HCT116 (cell line): ENCODE results near the gene ARPP21. TPM values are rescaled to one million over a fixed set of nuclear protein-coding genes. Genes with fewer than 3 reads are reported as not detected.

Source experiments
- ATAC-seq: fragments of 200-7000 bp; cut with Tn5 transposase; 2 replicates; pipeline ENCODE4 v1.9.1; 2020; ENCODE audit warnings: mild to moderate bottlenecking, moderate library complexity
- BruUV-seq: library from RNA; stranded (reverse); fragments of 400-500 nt; replicated peaks from 2 replicates; lab custom pipeline; 2021; lab: Mats Ljungman, UMichigan
- CTCF ChIA-PET: fragments of 300-600 bp; sonication (Branson Sonifier 250); formaldehyde crosslinking; loops from one replicate; lab custom pipeline; 2021; ENCODE audit warnings: antibody characterized with exemption; lab: Charles Lee
- POLR2A ChIA-PET: fragments of 300-600, 350-600 bp; sonication (Branson Sonifier 250); formaldehyde crosslinking; loops from one replicate; lab custom pipeline; 2021; ENCODE audit warnings: antibody characterized with exemption; lab: Charles Lee
- RAD21 ChIA-PET, 2 experiments: fragments of 300-600 bp; sonication (Branson Sonifier 250); formaldehyde crosslinking; loops; one replicate each; lab custom pipeline; 2023; ENCODE audit warnings: low total read pairs in 2 of 2; ENCODE audit not compliant: uncharacterized antibody in 2 of 2, unreplicated experiment in 2 of 2, low non-redundant PET in 1 of 2; lab: Charles Lee
- DNase-seq: peaks from one replicate; pipeline ENCODE4 v3.0.0-alpha.2; 2010; ENCODE audit warnings: low read depth, low spot score
- H2AFZ ChIP-seq: fragments of 200-600 bp; shearing (Covaris generic), sonication (generic); 2 replicates; pipeline ENCODE4 v1.6.1; 2017; ENCODE audit warnings: low read depth, mixed run types, mixed read lengths, antibody characterized with exemption, low read length; ENCODE audit not compliant: poor library complexity, severe bottlenecking
- H3K27ac ChIP-seq: 2 replicates; pipeline ENCODE4 v1.5.1; 2012; ENCODE audit warnings: low read depth, low read length
- H3K27me3 ChIP-seq: fragments of 200-600 bp; sonication (generic); 2 replicates; pipeline ENCODE4 v1.6.1; 2016; ENCODE audit warnings: mixed run types, low read length, mixed read lengths; ENCODE audit not compliant: insufficient read depth
- H3K36me3 ChIP-seq, 2 experiments: fragments of 200-500 bp in 1 of 2; fragments of 200-600 bp in 1 of 2; sonication (Bioruptor generic) in 1 of 2; sonication (generic) in 1 of 2; 2 replicates each; pipeline versions ENCODE4 v1.5.1 to v1.6.1; 2014 to 2016; ENCODE audit warnings: low read length in 2 of 2, inconsistent platforms in 1 of 2, mixed read lengths in 1 of 2, mixed run types in 1 of 2; ENCODE audit not compliant: insufficient read depth in 2 of 2, control insufficient read depth in 1 of 2
- H3K4me1 ChIP-seq, 2 experiments: fragments of 200-600 bp in 1 of 2; sonication (generic) in 1 of 2; 2 replicates each; pipeline versions ENCODE4 v1.5.1 to v1.6.1; 2012 to 2017; ENCODE audit warnings: low read length in 2 of 2, inconsistent platforms in 1 of 2, mild to moderate bottlenecking in 1 of 2, mixed read lengths in 1 of 2, mixed run types in 1 of 2, moderate library complexity in 1 of 2; ENCODE audit not compliant: insufficient read depth in 2 of 2, control insufficient read depth in 1 of 2
- H3K4me2 ChIP-seq: fragments of 200-600 bp; sonication (generic); 2 replicates; pipeline ENCODE4 v1.6.1; 2017; ENCODE audit warnings: mixed run types, low read length, mixed read lengths
- H3K4me3 ChIP-seq, 2 experiments: fragments of 200-600 bp in 1 of 2; sonication (generic) in 1 of 2; replicated peaks in 1 of 2; 2 replicates each; pipeline ENCODE4 v1.5.1; 2011 to 2016; ENCODE audit warnings: low read length in 2 of 2, control low read depth in 1 of 2, low read depth in 1 of 2, mild to moderate bottlenecking in 1 of 2, mixed read lengths in 1 of 2, mixed run types in 1 of 2
- H3K79me2 ChIP-seq: fragments of 200-600 bp; sonication (generic); 2 replicates; pipeline ENCODE4 v1.6.1; 2017; ENCODE audit warnings: mild to moderate bottlenecking, mixed run types, low read length, moderate library complexity, mixed read lengths; ENCODE audit not compliant: insufficient read depth
- H3K9ac ChIP-seq: fragments of 200-600 bp; sonication (generic); 2 replicates; pipeline ENCODE4 v1.6.1; 2016; ENCODE audit warnings: low read length, mixed read lengths
- H3K9me2 ChIP-seq: fragments of 200-600 bp; sonication (generic), shearing (Covaris generic); 2 replicates; pipeline ENCODE4 v1.6.1; 2017; ENCODE audit warnings: mixed run types, mild to moderate bottlenecking, moderate library complexity; ENCODE audit not compliant: insufficient read depth
- H3K9me3 ChIP-seq, 2 experiments: fragments of 200-500 bp in 1 of 2; fragments of 200-600 bp in 1 of 2; sonication (Bioruptor generic) in 1 of 2; sonication (generic) in 1 of 2; 2 replicates each; pipeline ENCODE4 v1.6.1; 2014 to 2017; ENCODE audit warnings: low read length in 2 of 2, mixed read lengths in 2 of 2, inconsistent platforms in 1 of 2, low read depth in 1 of 2, mild to moderate bottlenecking in 1 of 2, mixed run types in 1 of 2, moderate library complexity in 1 of 2; ENCODE audit not compliant: control insufficient read depth in 1 of 2, insufficient read depth in 1 of 2
- H4K20me1 ChIP-seq: fragments of 200-600 bp; sonication (generic), shearing (Covaris generic); 2 replicates; pipeline ENCODE4 v1.6.1; 2017; ENCODE audit warnings: mixed run types, mild to moderate bottlenecking, moderate library complexity; ENCODE audit not compliant: insufficient read depth
- CEBPB ChIP-seq: IDR thresholded peaks from 2 replicates; pipeline ENCODE4 v1.6.1; 2012; ENCODE audit warnings: low read depth
- EZH2phosphoT487 ChIP-seq: fragments of 200-600 bp; IDR thresholded peaks from 2 replicates; pipeline ENCODE4 v1.6.1; 2018; ENCODE audit warnings: antibody characterized with exemption, borderline replicate concordance
- JUND ChIP-seq: IDR thresholded peaks from 2 replicates; pipeline ENCODE4 v1.6.1; 2012
- SP1 ChIP-seq: IDR thresholded peaks from 2 replicates; pipeline ENCODE4 v1.6.1; 2012; ENCODE audit warnings: low read depth
- SRF ChIP-seq: IDR thresholded peaks from 2 replicates; pipeline ENCODE4 v1.6.1; 2012; ENCODE audit warnings: low read depth
- TCF7L2 ChIP-seq: IDR thresholded peaks from 2 replicates; pipeline ENCODE4 v1.7.0; 2011; ENCODE audit warnings: borderline replicate concordance, inconsistent platforms; ENCODE audit not compliant: insufficient read depth, insufficient read length; ENCODE audit errors: extremely low read depth
- intact Hi-C: fragments of 100-400 bp; cut with micrococcal nuclease; formaldehyde crosslinking; loops from 2 replicates; pipeline ENCODE4 v1.10.0; 2022
- total RNA-seq: library from RNA; stranded (reverse); gene quantifications from one replicate; pipeline ENCODE4 v1.2.1, GENCODE V29; 2021; ENCODE audit not compliant: unreplicated experiment
- TF ChIP-seq, protein P1 (sequence below): IDR thresholded peaks from 2 replicates; pipeline ENCODE4 v1.6.1; 2012; ENCODE audit warnings: low read depth
- TF ChIP-seq, protein P2 (sequence below): IDR thresholded peaks from 2 replicates; pipeline ENCODE4 v1.6.1; 2012
- TF ChIP-seq, protein P3 (sequence below), 3 experiments: fragments of 200-600 bp in 1 of 3; sonication (generic) in 1 of 3; IDR thresholded peaks in 2 of 3; conservative IDR thresholded peaks in 1 of 3; 2 replicates each; pipeline ENCODE4 v1.5.1; 2012 to 2017; ENCODE audit warnings: low read depth in 2 of 3, low read length in 2 of 3, antibody characterized with exemption in 1 of 3, borderline replicate concordance in 1 of 3, control low read depth in 1 of 3, mild to moderate bottlenecking in 1 of 3, mixed read lengths in 1 of 3, mixed run types in 1 of 3, moderate library complexity in 1 of 3; ENCODE audit not compliant: insufficient read depth in 1 of 3
- TF ChIP-seq, protein P4 (sequence below): IDR thresholded peaks from 2 replicates; pipeline ENCODE4 v1.6.1; 2011; ENCODE audit warnings: mild to moderate bottlenecking, low read length, moderate library complexity; ENCODE audit not compliant: insufficient replicate concordance; ENCODE audit errors: extremely low read depth

ARPP21 gene
- total RNA-seq, 1 experiment from 2014 or later, result not detected

DNA sequence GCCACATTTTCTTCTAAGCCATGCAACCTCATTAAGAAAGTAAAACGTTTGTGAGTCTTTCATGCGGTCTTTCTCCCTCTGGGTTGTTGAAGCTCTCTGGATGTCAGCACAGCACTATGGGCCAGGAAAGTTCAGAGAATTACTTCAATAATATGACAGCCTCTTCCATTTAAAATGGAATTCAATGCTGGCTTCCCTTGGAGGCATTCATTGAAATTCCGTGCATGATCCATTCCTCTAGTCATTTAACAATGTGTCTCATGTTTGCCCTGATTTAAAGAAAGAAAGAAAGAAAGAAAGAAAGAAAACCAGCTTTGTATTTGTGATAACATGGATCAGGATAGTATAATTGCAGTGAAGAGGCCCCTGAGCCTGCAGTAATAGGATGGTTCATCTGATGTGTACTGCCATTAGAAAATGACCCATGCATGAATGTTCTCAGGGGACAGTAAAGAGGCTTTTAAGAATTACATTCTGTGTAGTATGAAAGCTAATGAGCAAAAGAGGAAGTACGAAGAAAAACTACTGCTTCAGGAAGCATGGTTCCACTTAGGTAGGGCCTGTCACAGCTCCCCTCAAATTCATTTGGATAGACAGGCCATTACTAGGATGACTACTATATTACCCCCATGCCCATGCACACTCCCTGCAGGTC lies 146.0 kb downstream of the ARPP21 start (continued):
- TF ChIP-seq, protein P1, sequence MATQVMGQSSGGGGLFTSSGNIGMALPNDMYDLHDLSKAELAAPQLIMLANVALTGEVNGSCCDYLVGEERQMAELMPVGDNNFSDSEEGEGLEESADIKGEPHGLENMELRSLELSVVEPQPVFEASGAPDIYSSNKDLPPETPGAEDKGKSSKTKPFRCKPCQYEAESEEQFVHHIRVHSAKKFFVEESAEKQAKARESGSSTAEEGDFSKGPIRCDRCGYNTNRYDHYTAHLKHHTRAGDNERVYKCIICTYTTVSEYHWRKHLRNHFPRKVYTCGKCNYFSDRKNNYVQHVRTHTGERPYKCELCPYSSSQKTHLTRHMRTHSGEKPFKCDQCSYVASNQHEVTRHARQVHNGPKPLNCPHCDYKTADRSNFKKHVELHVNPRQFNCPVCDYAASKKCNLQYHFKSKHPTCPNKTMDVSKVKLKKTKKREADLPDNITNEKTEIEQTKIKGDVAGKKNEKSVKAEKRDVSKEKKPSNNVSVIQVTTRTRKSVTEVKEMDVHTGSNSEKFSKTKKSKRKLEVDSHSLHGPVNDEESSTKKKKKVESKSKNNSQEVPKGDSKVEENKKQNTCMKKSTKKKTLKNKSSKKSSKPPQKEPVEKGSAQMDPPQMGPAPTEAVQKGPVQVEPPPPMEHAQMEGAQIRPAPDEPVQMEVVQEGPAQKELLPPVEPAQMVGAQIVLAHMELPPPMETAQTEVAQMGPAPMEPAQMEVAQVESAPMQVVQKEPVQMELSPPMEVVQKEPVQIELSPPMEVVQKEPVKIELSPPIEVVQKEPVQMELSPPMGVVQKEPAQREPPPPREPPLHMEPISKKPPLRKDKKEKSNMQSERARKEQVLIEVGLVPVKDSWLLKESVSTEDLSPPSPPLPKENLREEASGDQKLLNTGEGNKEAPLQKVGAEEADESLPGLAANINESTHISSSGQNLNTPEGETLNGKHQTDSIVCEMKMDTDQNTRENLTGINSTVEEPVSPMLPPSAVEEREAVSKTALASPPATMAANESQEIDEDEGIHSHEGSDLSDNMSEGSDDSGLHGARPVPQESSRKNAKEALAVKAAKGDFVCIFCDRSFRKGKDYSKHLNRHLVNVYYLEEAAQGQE, result no peak
- TF ChIP-seq SRF, result no peak
- TF ChIP-seq JUND, result no peak

DNA sequence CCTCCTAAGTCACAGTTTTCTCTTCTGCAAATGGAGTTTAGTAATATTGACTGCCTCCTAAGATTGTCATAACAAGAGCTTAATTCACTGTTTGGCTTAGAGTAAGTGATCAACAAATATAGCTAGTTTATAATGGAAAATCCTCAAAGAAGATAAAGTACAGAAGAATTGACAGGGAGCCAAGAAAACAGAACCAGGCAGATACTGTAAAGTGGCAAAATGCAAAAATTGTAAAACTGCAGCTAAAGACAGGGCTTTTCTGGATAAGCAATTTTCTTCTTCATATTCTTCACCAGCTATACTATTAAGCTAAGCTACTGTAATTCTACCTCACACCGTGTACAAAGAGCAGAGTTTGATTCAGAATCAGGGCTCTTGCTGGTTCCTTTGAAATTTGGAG lies 148.6 kb downstream of the ARPP21 start:
- peaks cover 3 to 19% of the 10 kb centered on the region in 2 experiments; a peak in 2 of 4 replicates for H3K9me3 ChIP-seq
- RAD21 ChIA-PET, result no interaction called here
- no peaks in the 10 kb centered on the region for H3K27me3 ChIP-seq
- POLR2A ChIA-PET, result no interaction called here
- H3K79me2 ChIP-seq, result no peaks in the 10 kb centered on the region
- H3K36me3 ChIP-seq, result no peaks in the 10 kb centered on the region
- ATAC-seq, result no peak
- BruUV-seq, result no TSS peak
- H3K9ac ChIP-seq, result no peak overlapping the region
- intact Hi-C loops, result no loop called here
- no peak overlapping the region for H2AFZ ChIP-seq
- H3K4me1 ChIP-seq, result no peaks in the 10 kb centered on the region
- no peak overlapping the region for H3K4me2 ChIP-seq
- no peak overlapping the region for H3K4me3 ChIP-seq
- H4K20me1 ChIP-seq, result no peaks in the 10 kb centered on the region
- no peak overlapping the region for H3K27ac ChIP-seq
- TF ChIP-seq EZH2phosphoT487 (no peak), SP1 (no peak), SRF (no peak), TCF7L2 (no peak), CEBPB (no peak)
- TF ChIP-seq, protein P2, sequence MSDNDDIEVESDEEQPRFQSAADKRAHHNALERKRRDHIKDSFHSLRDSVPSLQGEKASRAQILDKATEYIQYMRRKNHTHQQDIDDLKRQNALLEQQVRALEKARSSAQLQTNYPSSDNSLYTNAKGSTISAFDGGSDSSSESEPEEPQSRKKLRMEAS, result no peak
- TF ChIP-seq, protein P3, sequence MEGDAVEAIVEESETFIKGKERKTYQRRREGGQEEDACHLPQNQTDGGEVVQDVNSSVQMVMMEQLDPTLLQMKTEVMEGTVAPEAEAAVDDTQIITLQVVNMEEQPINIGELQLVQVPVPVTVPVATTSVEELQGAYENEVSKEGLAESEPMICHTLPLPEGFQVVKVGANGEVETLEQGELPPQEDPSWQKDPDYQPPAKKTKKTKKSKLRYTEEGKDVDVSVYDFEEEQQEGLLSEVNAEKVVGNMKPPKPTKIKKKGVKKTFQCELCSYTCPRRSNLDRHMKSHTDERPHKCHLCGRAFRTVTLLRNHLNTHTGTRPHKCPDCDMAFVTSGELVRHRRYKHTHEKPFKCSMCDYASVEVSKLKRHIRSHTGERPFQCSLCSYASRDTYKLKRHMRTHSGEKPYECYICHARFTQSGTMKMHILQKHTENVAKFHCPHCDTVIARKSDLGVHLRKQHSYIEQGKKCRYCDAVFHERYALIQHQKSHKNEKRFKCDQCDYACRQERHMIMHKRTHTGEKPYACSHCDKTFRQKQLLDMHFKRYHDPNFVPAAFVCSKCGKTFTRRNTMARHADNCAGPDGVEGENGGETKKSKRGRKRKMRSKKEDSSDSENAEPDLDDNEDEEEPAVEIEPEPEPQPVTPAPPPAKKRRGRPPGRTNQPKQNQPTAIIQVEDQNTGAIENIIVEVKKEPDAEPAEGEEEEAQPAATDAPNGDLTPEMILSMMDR (IDR thresholded peaks at IDR 0.05 in 2 of 3, conservative IDR thresholded peaks at IDR 0.05 in 1 of 3; ENCODE audit: borderline replicate concordance in 1 of 3, insufficient read depth in 1 of 3, low read depth in 2 of 3, low read length in 2 of 3), result no peak
- TF ChIP-seq, protein P4, sequence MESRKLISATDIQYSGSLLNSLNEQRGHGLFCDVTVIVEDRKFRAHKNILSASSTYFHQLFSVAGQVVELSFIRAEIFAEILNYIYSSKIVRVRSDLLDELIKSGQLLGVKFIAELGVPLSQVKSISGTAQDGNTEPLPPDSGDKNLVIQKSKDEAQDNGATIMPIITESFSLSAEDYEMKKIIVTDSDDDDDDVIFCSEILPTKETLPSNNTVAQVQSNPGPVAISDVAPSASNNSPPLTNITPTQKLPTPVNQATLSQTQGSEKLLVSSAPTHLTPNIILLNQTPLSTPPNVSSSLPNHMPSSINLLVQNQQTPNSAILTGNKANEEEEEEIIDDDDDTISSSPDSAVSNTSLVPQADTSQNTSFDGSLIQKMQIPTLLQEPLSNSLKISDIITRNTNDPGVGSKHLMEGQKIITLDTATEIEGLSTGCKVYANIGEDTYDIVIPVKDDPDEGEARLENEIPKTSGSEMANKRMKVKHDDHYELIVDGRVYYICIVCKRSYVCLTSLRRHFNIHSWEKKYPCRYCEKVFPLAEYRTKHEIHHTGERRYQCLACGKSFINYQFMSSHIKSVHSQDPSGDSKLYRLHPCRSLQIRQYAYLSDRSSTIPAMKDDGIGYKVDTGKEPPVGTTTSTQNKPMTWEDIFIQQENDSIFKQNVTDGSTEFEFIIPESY, result no peak
- TF ChIP-seq, all 23 proteins: peak for 0
- CTCF ChIA-PET, result no interaction called here
- H3K9me2 ChIP-seq, result no peaks in the 10 kb centered on the region
- no peak for DNase-seq
